Subcutaneous adipose tissue (tissue), 4 donors: ENCODE results near the gene GFI1. TPM values are rescaled to one million over a fixed set of nuclear protein-coding genes. Genes with fewer than 3 reads are reported as not detected.

Experiments
- CTCF ChIP-seq: fragments of 450-650 bp; IDR thresholded peaks from one replicate; pipeline ENCODE4 v1.5.1; 2016; ENCODE audit warnings: low read depth, mild to moderate bottlenecking, control low read depth, antibody characterized with exemption, moderate library complexity
- total RNA-seq, 4 donors: library from RNA; depleted of rRNA; stranded (reverse); fragments of >200 nt; gene quantifications; one replicate each; pipeline ENCODE4 v1.1.0, GENCODE V29; 2016

GFI1 gene
- total RNA-seq, 4 donors from 2014 or later: 0.44 to 1.6 (median 0.68) TPM; not detected in 1

- TF ChIP-seq CTCF: no peak
Observed at GRCh38 chr1:92495392-92496063, 8.8 kb upstream of the GFI1 start.

- TF ChIP-seq CTCF: no peak
Observed at GRCh38 chr1:92494485-92495141, 7.9 kb upstream of the GFI1 start.

GRCh38 chr1:92493139-92493538 is 6.4 kb upstream of the GFI1 start:
- TF ChIP-seq CTCF: no peak

GRCh38 chr1:92488832-92489231 is 2.1 kb upstream of the GFI1 start:
- TF ChIP-seq CTCF: no peak

- no peak for TF ChIP-seq CTCF
Observed at GRCh38 chr1:92488416-92488815, 1.7 kb upstream of the GFI1 start.

GRCh38 chr1:92487078-92487605 is 417 bp upstream of the GFI1 start:
- no peak for TF ChIP-seq CTCF

GRCh38 chr1:92485381-92486250 is 1.1 kb downstream of the GFI1 start:
- TF ChIP-seq CTCF: no peak
